Embryonic facial prominence (tissue), 1 donor: ENCODE results near the gene CBY3.
"Not testable (repeated sequence)": the region's sequence is repeated elsewhere in the genome, so short reads cannot be mapped to it uniquely, and the experiment has no call there.

Source experiments
- DNase-seq: peaks from one replicate; pipeline ENCODE4 v3.0.0-alpha.2; 2016; ENCODE audit errors: extremely low spot score

The CBY3 gene

DNA sequence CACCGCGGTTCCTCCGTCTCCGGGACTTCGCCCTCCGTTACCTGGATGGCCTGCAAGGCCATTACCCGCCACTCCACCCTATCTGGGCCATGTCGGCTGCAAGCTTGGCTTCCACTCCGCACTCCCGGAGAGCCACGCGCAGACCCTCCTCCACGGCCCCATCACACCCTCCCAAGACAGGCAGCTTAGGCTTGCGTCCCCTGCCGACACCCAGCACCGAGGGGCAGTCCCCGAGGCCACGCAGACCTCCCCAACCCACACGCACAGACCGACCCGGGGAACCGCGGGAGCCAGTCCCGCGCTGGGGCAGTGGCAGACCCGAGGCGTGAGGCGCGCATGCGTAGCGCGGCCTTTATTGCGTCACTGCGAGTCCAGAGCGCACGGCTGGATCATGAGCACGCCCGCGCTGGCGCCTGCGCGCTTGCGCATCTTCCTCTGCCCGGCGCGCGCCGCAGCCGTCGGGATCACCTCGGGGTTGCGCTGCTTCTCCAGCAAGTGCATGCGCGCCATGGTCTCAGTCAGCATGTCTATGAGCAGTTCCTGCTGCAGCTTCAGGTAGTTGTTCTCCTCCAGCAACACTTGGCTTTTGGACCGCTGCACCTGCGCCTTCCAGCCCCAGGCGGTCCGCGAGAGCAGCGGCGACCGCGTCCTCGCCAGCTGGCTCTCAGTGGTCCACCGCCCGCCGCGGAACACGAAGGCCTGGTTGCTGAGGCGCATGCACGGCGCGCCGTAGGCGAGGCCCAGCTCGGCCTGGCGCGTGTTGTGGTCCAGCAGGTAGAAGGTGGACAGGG is 2.4 kb downstream of the CBY3 start:
- peak; percentile 86 for DNase-seq

DNA sequence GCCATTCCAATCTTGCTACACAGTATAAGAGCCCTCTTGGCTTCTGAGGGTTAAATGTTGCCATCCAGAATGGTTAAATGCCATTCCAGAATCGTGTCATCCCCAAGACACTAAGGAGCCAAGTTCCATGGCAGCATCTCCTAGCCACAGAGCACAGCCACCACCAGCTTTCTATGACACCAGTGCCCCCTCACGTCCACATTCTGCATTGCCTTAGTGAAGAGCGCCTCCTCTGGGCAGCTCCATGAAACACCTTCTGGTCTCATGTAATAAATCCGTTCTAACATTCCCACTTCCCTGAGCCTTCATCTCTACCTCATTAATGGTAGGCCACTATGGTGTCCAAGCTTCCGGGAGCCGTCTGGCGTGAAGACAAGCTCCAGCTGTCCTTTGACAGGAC is 12.4 kb downstream of the CBY3 start:
- DNase-seq, result no peak

DNA sequence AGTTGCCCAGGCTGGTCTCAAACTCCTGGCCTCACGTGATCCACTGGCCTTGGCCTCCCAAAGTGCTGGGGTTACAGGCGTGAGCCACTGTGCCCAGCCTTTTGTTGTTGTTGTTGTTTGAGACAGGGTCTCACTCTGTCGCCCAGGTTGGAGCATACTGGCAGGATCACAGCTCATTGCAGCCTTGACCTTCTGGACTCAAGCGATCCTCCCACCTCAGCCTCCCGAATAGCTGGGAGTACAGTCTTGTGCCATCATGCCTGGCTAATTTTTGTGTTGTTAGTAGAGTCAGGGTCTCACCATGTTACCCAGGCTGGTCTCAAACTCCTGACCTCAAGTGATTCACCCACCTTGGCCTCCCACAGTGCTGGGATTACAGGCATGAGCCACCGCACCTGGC is 19.2 kb downstream of the CBY3 start:
- not testable (repeated sequence) for DNase-seq

DNA sequence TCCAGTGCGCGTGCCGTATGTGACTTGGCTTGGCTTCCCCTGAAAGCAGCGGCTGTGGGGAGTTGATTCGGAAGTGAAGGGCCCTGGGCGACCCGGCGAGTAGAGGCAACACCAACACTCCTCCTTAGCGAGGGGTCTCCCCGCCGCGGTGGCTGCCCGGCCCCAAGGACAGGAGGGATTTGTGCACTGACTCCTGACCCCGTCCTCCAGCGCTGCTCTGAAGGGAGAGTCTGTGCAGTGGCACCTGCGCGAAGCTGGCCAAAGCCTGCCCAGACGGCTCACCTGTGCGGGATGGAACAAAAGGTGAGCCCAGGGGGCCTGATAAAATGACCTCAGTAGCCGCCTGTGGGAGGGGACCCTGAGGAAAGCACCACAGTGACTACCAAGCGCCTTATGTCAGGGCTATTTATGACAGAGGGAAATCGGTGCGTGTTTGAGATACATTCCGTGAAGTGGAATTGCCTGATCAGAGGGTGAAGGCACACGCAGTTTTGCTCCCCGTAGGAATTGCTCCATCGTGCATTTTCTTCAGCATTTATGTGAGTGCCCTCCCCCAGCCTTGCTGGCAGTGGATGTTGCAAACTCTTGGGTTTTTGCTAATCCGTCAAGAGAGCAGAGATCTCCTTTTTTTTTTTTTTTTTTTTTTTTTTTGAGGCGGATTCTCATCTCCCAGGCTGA is 22.5 kb downstream of the CBY3 start:
- DNase-seq, result not testable (repeated sequence)

DNA sequence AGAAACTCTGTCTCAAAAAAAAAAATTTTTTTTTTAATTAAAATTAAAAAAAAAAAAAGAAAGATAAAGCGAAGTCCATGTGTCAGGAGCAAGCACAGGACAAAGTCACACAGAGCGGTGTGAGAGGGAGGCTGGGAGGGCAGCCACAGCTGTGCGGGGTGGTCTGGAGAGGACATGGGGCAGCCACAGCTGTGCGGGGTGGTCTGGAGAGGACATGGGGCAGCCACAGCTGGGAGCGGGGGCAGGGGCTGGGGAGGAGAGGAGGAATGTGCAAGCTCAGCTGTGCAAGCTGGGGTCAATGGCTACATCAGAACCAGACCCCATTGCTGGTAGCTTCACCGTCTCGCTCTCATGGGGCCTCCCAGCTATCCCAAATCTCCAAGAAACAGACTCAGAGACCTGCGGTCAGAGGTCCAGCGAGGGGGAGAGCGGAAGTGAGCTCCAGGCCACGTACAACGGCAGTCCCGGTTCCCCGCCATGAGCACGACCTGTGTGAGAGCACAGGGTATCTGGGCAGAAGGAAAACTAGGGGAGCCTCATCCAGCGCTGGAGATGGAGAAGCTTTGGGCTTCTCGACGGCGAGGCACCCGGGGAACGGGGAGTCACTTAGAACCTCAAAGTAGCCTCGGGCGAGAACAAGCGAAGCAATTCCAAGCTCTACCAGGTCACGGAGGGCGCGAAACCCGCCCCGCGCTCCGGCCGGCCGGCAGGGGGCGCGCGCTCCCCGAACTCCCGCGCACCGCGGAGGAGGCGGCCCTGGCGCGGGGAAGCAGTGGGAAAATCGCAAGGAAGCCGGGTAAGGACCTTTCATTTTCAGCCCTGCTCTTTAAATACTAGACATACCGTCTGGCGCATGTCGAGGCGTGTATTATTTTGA is 23.3 kb downstream of the CBY3 start:
- DNase-seq, result not testable (repeated sequence)

DNA sequence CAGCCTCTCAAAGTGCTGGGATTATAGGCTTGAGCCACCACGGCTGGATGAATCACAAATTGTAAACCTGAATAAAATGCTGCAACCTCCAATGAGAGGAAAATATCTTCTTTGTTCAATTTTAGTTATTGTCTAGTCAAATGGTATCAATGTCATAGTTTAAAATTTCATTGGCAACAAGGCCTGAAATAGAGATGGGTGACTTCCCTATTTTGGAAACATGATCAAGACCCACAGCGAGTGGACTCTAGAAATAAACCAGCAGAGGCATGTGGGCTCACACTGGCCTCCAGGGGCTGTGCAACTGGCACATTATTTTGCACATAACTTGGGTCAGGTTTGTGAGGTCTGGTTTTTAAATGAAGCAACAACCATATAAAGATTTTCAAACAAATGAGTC is 27.7 kb downstream of the CBY3 start:
- not testable (repeated sequence) for DNase-seq

DNA sequence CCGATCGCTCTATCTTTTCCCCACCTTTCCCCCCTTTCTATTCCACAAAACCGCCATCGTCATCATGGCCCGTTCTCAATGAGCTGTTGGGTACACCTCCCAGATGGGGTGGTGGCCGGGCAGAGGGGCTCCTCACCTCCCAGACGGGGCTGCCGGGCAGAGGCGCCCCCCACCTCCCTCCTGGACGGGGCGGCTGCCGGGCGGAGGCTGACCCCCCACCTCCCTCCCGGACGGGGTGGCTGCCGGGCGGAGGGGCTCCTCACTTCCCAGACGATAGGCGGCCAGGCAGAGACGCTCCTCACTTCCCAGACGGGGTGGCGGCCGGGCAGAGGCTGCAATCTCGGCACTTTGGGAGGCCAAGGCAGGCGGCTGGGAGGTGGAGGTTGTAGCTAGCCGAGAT is 30.6 kb downstream of the CBY3 start:
- not testable (repeated sequence) for DNase-seq

DNA sequence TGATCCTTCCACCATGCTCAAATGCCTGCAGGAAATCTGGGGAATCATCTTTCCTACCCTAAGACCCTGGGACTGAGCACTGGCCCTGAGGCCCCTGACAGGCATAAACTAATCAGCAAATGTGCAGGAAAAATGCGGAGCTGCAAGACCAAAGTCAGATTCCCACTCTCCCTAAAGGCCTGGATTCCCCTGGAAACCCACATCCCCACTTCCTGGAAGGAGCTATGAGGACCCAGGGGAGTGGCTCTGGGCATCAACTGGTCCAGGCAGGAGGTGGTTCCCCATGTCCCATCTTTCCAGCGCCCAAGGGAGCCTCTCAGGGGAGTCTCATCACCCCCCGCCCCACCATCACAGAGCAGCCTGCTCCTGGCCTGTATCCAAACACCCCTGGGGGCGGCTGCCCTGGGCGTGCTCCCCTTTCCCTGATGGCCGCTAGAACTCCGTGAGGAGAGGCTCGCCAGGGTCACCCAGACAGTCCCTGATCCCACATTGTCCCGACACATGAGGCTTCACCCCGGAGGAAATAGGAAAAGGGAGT is 31.6 kb downstream of the CBY3 start:
- DNase-seq, result not testable (repeated sequence)

DNA sequence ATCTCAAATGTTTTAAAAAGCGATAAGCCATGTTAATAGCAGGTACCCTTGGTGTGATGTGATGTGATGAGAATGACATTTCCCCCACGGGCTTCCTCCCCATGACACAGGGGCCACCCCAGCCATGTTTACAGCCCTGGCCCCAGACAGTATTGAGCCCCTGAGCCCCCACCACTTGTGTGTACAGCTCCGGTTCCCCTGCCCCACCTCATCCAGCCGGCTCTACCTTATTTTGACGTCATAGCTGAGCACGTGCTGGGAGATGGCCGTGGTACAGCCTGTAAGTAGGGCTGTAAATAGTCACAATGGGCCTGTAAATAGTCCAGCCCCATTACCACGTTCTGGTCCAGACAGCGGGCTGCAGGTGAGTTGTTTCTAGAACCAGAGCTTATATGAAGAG is 32.4 kb downstream of the CBY3 start:
- no peak for DNase-seq

DNA sequence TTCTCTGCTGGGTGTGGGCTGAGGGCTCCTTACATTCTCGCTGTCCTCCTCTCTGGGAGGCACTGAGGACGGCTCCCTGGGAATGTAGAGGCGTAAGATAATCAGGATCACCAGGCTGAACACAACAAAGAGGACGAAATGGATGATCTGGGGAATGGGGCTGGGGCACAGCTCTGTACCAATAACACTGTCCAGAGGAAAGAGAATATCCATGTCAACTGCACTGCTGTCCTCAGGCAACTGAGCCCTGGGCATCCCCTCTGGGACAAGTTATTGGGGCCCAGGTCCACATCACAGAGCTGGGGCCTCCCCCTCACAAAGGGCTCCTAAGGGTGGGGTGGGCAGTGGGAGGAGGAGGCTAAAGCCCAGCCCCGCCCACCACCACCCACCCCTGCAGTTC is 36.1 kb downstream of the CBY3 start:
- not testable (repeated sequence) for DNase-seq

DNA sequence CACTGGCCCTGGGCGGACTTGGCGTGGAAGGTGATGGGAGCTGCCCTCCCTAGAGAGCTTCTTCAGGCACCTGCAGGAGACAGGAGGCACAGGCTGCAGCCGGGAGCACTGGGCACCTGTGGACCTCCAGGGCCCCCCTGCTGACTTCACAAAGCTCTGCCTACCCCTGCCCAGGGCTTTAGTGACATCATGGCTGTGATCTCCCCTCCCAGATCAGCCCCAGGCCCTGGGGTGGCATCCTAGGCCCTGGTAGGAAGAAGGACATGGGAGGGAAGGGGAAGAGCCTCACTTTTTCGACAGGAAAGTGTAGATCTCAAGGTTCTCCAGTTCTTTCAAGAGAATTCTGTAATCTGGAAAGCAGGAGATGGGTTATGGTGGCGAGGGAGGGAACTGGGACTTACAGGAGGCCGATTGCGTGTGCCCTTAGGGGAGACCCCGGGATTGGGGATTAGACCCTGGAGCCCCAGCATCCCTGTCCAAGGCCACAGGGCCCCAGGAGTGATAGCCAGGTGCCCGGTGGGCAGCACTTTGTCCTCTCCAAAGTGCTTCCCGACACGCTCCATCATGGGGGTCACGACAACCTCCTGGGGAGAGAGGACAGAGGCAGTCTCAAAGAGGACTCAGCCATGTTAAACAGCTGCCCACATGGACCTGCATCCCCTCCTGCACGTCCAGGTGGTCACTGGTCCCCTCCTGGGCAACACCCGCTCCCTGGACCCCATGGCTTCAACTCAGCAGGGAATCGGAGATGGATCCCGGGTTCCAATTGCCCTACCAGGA is 37.5 kb downstream of the CBY3 start:
- not testable (repeated sequence) for DNase-seq

DNA sequence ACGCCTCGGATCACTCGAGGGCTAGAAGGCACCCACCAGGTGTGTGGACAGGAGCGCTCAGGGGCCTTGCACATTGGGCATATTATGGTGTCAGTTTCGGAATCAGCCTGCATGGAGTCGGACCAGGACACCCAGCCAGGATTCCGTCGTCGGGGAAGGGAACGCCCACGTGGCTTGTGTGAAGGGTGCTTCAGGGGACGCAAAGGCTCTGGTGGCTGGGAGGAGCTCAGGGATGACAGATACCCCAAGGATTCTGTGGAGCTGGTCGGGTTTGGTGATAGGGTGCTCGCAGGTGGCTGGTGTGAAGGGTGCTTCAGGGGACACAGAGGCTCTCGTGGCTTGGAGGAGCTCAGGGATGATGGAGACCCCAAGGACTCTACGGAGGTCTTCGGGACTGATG is 38.2 kb downstream of the CBY3 start:
- not testable (repeated sequence) for DNase-seq

DNA sequence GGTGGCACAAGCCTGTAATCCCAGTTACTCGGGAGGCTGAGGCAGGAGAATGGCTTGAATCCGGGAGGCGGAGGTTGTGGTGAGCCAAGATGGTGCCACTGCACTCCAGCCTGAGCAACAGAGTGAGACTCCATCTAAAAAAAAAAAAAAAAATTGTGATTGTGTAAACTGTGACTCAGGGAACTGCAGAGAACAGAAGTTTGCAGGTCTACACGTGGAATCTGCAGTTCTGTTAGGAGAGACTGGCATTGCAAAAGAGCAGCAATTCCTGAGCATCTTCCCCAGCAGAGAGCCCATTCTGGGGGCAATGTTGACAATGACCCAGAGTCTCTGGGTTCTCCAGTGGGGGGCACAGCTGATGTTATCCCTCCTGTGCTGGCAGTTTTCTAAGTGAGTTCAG is 39.1 kb downstream of the CBY3 start:
- DNase-seq, result not testable (repeated sequence)

DNA sequence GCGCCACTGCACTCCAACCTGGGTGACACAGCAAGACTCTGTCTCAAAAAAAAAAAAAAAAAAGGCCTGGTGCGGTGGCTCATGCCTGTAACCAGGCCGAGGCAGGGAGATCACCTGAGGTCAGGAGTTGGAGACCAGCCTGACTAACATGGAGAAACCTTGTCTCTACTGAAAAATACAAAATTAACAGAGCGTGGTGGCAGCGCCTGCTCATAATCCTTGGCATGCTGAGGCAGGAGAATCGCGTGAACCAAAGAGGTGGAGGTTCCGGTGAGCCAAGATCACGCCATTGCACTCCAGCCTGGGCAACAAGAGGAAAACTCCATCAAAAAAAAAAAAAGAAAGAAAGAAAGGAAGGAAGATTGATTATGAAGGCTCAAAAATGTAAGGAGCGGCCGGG is 41.5 kb downstream of the CBY3 start:
- not testable (repeated sequence) for DNase-seq

DNA sequence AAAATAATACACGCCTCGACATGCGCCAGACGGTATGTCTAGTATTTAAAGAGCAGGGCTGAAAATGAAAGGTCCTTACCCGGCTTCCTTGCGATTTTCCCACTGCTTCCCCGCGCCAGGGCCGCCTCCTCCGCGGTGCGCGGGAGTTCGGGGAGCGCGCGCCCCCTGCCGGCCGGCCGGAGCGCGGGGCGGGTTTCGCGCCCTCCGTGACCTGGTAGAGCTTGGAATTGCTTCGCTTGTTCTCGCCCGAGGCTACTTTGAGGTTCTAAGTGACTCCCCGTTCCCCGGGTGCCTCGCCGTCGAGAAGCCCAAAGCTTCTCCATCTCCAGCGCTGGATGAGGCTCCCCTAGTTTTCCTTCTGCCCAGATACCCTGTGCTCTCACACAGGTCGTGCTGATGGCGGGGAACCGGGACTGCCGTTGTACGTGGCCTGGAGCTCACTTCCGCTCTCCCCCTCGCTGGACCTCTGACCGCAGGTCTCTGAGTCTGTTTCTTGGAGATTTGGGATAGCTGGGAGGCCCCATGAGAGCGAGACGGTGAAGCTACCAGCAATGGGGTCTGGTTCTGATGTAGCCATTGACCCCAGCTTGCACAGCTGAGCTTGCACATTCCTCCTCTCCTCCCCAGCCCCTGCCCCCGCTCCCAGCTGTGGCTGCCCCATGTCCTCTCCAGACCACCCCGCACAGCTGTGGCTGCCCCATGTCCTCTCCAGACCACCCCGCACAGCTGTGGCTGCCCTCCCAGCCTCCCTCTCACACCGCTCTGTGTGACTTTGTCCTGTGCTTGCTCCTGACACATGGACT is 46.3 kb downstream of the CBY3 start:
- not testable (repeated sequence) for DNase-seq

DNA sequence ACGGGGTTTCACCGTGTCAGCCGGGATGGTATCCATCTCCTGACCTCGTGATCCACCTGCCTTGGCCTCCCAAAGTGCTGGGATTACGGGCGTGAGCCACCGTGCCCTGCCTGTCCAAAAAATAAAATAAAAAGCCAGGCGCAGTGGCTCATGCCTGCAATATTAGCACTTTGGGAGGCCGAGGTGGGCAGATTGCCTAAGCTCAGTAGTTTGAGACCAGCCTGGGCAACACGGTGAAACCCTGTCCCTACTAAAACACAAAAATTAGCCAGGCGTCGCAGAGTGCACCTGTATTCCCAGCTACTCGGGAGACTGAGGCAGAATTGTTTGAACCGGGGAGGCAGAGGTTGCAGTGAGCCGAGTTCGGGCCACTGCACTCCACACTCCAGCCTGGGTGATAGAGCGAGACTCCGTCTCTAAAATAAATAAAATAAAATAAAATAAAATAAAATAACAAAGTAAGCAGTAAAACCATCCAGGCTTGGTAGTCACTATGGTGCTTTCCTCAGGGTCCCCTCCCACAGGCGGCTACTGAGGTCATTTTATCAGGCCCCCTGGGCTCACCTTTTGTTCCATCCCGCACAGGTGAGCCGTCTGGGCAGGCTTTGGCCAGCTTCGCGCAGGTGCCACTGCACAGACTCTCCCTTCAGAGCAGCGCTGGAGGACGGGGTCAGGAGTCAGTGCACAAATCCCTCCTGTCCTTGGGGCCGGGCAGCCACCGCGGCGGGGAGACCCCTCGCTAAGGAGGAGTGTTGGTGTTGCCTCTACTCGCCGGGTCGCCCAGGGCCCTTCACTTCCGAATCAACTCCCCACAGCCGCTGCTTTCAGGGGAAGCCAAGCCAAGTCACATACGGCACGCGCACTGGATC is 47.1 kb downstream of the CBY3 start:
- not testable (repeated sequence) for DNase-seq
